Raji (cell line): ENCODE data around the gene RAB9A.

Experiments
- POLR2A ChIP-seq: IDR thresholded peaks from 2 replicates; pipeline ENCODE4 v1.6.1; 2011; ENCODE audit warnings: low read depth, low read length, control low read depth; ENCODE audit not compliant: insufficient read depth

RAB9A gene

GRCh38 chrX:13717700-13718472, 29.0 kb downstream of the RAB9A start:
- no peak for TF ChIP-seq POLR2A

GRCh38 chrX:13719192-13719856, 30.4 kb downstream of the RAB9A start:
- TF ChIP-seq POLR2A, result no peak

GRCh38 chrX:13721371-13721770, 32.4 kb downstream of the RAB9A start:
- no peak for TF ChIP-seq POLR2A

GRCh38 chrX:13721819-13722519, 33.0 kb downstream of the RAB9A start:
- TF ChIP-seq POLR2A, result no peak

GRCh38 chrX:13732246-13733067, 43.5 kb downstream of the RAB9A start:
- TF ChIP-seq POLR2A, result no peak

GRCh38 chrX:13733506-13733905, 44.6 kb downstream of the RAB9A start:
- TF ChIP-seq POLR2A, result no peak

GRCh38 chrX:13734278-13735172, 45.6 kb downstream of the RAB9A start, which contains the start of the genes OFD1 and TRAPPC2:
Gene OFD1 (plus strand): TSS chrX:13734748. CDS start chrX:13735072, 324 bp downstream.
Gene TRAPPC2 (minus strand): TSS chrX:13734620. CDS start chrX:13719963, 14,657 bp downstream.
- TF ChIP-seq POLR2A, result peak; percentile 70

- TF ChIP-seq POLR2A, result no peak
Measured at GRCh38 chrX:13741695-13742094, 52.8 kb downstream of the RAB9A start.

GRCh38 chrX:13742397-13743176, 53.7 kb downstream of the RAB9A start:
- TF ChIP-seq POLR2A, result peak; percentile 49; the same call in 1 of the 2 replicates

GRCh38 chrX:13747836-13748235, 58.9 kb downstream of the RAB9A start:
- no peak for TF ChIP-seq POLR2A

- no peak for TF ChIP-seq POLR2A
Measured at GRCh38 chrX:13748486-13748885, 59.6 kb downstream of the RAB9A start.

GRCh38 chrX:13750204-13750603, 61.3 kb downstream of the RAB9A start:
- no peak for TF ChIP-seq POLR2A

- no peak for TF ChIP-seq POLR2A
Measured at GRCh38 chrX:13750812-13751211, 61.9 kb downstream of the RAB9A start.

- no peak for TF ChIP-seq POLR2A
Measured at GRCh38 chrX:13752141-13752540, 63.2 kb downstream of the RAB9A start.

GRCh38 chrX:13752646-13753045, 63.7 kb downstream of the RAB9A start:
- no peak for TF ChIP-seq POLR2A
